Measurements from ENCODE around the gene DYNLT1.
"Not testable (repeated sequence)": the region's sequence is repeated elsewhere in the genome, so short reads cannot be mapped to it uniquely, and the experiment has no call there.

Gene DYNLT1

DNA sequence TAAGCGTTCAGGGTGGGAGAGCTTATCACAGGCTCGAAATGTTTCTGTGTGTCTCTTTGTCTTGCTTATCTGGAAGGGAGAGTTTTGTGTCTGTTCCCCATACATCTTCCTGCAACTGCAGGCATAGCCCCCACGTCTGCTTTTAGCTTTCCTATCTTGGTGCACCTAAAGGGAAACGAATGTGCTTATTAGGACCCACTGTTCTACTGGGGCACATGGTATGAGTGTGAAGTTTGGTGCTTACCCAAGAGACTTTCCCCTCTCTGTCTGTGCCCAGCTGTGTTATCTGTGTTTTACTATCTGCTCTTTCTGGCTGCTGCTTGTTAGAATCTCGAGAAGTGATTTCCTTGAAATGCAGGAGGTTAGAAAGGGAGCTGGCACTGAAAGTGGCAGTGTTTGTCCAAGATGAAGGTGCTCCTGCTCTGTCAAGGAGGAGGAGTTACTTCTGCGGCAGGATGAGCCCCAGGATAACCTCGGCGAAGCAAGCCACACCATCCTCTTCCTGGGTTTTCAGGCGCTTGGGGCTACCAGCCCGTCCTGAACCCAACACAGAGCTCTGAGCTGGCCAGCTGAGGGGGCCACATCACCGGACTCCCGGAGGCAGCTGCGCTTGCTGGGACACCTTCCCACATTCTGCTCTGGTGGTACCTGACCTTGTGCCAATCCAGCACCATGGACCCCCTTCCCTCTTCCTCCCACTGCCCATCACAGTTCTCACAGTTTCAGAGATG lies 23.4 kb downstream of the DYNLT1 start:
- no peak for DNase-seq

DNA sequence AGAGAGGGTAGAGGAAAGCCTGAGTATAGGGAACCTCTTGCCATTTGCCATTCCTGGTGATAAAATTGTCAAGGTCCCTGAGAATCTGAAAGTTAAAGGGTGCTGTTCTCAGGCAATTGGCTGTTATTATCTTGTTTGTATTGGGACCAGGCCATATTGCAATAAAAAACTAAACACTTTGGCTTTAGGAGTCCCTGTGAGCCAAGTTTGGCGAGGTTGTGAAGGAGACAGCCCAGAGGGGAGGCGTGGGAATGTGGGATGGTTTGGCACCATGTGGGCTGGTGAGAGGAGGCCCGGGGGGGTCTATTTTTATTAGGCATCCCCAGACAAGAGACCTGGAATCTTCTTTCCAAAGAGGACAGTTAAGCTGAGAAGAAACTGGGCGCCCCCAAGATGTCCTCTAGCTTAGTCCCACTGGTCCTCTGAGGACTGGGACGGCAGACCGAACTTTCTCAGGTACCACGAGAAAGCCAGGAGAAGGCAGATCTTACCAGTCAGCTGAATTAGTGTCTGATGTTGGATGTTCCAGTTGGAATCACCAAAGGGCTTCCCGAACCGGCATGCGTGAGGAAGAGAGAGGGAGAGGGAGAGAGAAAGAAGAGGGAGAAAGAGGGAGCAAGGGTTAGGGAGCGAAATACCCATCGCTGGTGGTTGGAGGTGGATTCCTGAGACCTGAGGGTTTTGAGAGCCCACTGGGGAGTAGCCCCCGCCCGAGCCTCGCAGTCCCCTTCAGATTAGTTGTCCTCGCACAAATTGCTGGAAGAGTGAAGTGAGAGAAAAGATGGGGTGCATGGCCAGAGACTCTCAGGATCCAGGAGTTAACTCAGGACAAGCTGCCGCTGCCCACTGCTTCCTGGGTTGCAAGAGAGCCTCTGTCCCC lies 24.4 kb downstream of the DYNLT1 start:
- no peak for DNase-seq

DNA sequence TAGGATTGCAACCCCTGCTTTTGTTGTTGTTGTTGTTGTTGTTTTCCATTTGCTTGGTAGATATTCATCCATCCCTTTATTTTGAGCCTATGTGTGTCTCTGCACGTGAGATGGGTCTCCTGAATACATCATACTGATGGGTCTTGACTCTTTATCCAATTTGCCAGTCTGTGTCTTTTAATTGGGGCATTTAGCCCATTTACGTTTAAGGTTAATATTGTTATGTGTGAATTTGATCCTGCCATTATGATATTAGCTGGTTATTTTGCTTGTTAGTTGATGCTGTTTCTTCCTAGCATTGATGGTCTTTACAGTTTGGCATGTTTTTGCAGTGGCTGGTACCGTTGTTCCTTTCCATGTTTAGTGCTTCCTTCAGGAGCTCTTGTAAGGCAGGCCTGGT lies 26.3 kb downstream of the DYNLT1 start:
- not testable (repeated sequence) for DNase-seq

DNA sequence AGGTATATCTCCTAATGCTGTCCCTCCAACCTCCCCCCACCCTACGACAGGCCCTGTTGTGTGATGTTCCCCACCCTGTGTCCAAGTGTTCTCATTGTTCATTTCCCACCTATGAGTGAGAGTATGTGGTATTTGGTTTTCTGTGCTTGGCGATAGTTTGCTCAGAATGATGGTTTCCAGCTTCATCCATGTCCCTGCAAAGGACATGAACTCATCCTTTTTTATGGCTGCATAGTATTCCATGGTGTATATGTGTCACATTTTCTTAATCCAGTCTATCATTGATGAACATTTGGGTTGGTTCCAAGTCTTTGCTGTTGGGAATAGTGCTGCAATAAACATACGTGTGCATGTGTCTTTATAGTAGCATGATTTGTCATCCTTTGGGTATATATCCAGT lies 29.9 kb downstream of the DYNLT1 start:
- not testable (repeated sequence) for DNase-seq

DNA sequence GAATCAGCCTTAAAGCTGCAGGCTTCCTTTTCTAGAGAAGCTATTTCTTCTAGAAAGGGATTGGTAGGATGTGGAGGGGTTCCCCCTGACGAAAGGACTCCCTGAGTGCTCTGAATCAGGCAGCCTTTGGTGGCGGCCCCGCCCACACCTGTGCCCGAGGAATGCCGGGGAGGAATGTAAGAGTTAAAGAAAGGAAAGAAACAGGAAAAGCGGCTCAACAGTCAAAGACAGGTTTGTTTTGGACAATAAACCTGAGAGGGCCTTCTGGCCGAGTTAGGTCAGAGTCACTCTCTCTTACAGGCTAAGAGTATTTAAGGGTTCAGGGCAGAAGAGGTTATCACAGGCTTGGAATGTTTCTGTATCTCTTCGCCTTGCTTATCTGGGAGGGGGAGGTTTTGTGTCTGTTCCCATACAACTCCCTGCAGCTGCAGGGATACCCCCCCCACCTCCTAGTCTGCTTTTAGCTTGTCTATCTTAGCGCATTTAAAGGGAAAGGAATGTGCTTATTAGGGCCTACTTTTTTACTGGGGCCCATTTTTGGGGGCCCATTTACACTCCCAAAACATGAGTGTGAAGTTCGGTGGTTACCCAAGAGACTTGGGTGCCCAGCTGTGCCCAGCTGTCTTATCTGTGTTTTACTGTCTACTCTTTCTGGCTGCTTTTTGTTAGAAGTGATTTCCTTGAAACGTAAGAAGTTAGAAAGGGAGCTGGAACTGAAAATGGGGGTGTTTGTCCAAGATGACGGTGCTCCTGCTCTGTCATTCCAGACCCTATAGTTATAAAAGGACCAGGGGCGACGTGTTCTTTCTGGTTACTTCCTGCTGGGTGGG lies 32.8 kb downstream of the DYNLT1 start:
- no peak for DNase-seq

DNA sequence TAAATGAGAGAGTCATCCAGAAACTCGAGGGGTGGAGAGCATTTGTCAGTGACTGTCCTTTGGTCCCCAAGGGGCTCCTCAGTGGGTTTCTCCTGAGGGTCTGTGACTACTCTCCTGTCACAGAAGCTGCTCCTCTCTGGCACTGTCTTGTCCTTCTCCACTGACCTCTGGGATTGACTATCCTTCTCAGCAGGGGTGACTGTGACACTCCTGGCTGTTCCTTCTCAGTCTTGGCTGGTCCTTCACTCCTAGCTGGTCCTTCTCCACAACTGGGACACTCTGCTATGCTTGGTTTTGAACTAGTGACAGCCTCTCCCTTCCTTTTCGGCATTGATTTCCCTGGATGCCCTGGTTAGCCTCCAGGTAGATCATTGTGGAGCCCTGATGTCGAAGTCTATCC lies 33.5 kb downstream of the DYNLT1 start:
- DNase-seq, result no peak

DNA sequence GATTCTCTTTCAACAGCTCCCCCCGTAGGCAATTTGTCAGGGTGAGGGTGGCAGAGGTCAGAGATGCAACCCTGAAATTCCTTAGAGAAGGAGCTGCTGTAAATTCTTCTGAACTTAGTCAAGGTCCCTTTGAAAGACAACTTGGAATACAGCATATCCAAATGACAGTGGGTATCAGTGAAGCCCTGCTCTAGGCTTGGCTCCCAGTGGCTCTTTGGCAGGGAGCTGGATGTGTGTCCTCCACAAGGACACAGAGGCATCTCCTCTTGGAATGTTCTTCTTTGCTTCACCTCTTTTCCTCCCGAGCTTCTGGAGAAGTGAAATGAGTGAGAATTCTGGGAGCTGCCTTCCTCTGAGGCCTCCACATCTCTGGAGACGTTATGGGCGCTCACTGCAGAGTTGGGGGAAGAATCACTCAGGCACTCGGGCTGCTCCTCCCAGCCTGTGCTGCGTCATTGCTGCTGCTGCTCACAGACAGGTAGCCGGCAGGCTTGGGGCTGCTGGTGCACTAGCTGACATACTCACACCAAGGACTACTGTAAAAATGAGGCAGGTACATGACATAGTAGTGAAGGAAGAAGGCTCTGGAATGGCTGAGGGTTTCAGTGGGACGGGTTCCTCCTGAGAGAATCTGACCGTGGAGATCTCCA lies 34.1 kb downstream of the DYNLT1 start:
- no peak for DNase-seq

DNA sequence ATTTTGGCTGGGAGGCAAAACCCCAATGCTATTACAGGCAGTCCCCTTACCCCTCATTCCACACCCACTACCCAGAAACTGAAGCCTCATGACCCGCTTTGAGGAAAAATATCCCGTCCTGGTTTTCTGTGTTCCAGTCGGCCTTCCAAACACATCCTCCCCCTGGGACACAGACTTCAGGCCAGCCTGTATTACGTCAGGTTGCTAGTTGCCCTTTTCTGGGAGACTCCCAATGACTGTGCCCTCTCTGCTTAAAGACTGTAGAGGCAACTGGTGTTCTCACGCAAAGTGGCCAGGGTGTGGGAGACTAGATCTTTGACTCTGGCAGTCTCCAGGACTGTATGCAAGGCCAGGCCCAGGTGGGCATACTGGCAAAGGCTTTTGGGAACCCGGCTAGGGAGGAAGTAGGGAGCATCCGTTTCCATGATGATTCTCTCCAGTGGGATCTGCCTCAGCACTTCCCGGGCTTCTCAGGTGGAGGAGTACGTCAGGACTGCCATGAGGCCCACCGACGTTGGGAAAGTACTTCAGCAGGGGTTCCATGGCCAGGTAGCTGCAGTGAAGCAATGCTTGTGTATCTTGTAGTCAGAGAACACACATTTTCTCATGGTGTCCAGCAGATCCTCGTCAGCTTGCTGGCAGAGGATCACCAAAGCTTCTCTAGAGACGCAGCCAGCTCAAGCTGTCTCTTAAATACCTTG lies 34.9 kb downstream of the DYNLT1 start:
- DNase-seq, result no peak

DNA sequence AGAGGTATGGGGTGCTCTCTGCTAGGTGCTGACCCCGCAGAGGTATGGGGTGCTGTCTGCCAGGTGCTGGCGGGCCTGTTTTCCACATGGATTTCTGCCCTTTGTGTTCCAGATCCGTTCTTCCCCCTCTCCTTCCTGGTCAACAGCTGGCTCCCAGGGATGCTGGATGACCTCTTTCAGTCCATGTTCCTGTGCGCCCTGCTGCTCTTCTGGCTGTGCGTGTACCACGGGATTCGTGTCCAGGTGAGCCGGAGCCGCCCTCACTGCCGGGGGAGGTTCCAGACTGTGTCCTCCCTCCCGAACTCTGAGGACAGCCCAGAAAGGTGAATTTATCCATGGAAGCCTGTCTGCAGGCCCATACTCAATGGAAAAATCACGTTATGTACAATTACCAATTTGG lies 36.3 kb downstream of the DYNLT1 start:
- no peak for DNase-seq

DNA sequence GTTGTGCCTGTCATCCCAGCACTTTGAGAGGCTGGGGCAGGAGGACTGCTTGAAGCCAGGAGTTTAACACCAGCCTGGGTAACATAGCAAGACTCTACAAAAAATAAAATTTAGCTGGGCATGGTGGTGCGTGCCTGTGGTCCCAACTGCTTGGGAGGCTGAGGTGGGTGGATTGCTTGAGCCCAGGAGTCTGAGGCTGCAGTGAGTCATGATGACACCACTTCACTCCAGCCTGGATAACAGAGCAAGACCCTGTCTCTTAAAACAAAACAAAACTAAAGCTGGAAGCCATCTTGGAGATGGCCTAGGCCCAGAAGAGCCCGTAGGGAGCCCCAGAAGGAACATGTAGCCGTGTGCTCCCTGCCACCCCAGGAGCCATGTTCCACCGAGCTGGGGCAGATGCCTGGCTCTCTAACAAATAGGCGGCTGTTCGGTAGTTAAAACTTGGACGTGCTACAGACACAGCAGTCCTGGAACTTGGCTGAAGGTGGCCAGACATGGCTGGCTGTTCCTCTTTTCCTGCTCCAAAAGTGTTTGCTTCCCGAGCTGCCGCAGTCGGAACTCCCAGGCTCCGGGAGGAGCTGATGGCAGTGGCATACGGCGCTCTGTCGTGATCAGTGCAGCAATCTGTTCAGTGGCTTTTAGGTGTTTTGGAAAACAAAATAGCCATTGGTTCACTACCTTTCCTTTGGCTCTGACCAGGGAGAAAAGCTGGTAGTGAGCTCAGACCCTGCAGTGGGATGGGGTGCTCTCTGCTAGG lies 37.0 kb downstream of the DYNLT1 start:
- DNase-seq, result no peak

DNA sequence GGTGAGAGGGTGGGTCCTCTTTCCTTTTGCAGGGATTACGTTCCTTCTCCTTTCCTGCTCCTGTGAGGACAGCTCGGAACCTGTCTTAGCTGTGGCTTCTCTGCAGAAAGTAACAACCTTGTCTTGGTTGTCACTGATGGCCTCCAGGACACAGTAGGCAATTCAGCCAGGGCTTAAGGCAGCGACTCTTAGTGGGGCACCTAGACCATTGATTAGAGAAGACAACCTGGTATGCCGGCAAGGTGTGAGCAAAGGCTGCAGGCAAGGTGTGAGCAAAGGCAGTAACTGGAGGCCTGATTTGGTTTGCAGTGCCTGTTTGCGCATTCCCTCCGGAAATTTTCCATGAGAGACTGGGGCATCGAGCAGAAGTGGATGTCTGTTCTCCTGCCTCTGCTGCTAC lies 37.6 kb downstream of the DYNLT1 start:
- DNase-seq, result no peak

DNA sequence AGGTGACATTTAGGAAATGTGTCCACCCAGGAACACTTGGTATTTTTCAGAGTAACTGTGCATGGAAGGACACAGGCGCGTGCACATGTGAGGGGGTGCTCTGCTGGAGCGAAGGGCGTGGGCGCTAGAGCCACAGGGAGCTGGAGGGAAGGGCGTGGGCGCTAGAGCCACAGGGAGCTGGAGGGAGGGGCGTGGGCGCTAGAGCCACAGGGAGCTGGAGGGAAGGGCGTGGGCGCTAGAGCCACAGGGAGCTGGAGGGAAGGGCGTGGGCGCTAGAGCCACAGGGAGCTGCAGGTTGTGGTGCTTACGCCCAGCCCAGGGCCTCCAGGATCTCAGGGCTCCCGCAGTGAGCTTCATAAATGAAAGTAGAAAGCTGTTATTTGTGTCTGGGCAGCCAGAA lies 38.5 kb downstream of the DYNLT1 start:
- not testable (repeated sequence) for DNase-seq

DNA sequence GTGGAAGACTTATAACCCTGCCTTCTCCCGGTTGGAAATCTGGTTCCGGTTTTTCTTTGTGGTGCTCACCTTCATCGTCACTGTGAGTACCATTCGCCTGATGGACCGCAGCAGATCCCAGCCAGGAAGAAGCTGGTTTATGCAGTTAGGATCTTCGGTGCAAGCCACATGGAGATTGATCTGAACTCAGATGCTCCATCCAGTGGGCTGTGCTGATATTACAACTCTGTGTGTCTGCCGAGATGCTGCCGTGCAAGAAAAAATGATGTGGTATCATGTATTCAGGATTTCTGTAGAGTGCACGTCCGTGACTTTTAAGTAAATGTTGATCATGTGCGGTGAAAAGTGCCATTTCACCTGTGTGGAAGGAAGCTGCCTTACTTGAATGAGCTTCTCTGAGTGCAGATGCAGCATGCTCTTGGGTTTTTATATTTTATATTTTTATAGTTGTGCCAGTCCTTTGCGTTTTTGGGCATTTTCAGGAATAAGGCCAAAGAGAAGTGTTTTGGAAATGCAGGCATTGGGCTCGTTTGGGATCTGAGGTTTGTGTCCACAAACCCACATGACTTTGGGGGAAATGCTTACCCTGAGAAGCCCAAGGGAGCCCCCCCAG lies 39.2 kb downstream of the DYNLT1 start:
- DNase-seq, result peak; percentile 31

DNA sequence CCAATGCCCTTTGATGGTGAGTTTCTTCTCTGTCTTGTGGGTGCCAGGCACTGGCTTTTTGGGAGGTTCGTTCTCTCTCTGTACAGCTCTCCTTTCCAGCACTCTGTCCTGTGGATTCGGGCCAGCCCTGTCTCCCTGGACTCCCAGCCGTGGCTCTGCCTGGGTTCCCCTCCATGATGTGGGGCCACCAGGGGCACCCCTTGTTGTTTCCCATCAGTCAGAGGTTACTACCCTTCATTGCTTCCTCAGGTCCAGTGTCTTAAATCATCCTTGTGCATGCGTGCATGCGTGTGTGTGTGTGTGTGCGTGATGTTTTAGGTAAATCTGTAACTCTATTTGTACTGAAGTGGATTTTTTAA lies 40.5 kb downstream of the DYNLT1 start:
- no peak for DNase-seq

DNA sequence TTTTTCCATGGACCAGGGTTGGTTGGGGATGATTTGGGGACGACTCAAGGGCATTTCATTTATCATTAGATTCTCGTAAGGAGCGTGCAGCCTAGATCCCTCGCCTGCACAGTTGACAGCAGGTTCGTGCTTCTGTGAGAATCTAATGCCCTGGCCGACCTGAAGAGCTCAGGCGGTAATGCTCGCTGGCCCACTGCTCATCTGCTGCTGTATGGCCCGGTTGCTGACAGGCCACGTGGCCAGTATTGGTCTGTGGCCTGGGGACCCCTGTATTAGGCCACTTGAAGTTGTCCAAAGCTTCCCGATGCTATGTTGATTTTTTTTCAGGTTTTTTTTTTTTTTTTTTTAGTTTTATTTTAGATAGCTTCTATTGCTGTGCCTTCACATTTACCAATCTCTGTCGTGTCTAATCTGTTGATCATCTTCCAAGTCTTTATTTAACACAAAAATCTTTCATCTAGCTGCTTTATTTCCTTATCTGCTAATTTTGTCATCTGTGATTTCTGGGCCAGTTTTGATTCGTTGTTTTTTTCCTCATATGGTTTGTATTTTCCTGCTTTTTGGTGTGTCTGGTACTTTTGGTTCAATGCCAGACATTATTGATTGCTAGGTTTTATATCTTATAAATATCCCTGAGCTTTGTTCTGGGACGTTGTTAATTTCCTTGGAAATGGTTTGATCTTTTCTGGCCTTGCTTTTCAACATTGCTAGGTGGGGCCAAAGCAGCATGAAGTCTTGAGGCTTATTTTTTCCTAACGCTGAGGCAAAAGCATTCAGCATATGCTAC lies 41.1 kb downstream of the DYNLT1 start:
- no peak for DNase-seq

DNA sequence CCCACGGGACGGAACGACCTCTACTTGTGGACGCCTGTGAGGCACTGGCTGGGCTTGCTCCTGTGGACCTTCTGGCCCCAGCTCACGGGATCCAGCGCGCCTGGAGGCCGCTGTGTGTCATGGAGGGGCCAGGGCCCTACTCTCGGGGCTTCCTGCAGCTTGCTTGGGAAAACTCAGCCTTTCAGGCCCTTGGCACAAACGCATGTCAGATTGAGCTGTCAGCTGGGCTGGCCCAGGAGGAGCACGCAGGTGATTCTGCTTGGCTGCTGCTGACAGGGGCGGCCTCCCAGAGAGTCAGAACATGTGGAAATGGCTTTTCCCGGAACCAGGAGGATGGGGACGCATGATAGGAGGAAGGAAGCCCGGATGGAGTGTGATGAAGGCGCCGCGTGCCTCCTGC lies 44.9 kb downstream of the DYNLT1 start:
- DNase-seq, result no peak

DNA sequence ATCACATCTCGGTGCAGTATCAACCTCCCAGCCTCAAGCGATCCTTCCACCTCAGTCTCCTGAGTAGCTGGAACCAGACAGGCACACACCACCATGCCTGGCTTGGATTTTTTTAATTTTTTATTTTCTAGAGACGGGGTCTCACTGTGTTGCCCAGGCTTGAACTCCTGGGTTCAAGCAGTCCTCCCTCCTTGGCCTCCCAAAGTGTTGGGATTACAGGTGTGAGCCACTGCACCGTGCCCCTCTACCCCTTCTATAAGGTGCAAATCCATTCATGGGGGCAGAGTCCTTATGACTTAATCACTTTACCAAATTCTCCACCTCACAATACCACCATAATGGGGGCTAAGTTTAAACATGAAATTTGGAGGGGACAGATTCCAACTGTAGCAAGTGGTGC lies 47.0 kb downstream of the DYNLT1 start:
- DNase-seq, result no peak

DNA sequence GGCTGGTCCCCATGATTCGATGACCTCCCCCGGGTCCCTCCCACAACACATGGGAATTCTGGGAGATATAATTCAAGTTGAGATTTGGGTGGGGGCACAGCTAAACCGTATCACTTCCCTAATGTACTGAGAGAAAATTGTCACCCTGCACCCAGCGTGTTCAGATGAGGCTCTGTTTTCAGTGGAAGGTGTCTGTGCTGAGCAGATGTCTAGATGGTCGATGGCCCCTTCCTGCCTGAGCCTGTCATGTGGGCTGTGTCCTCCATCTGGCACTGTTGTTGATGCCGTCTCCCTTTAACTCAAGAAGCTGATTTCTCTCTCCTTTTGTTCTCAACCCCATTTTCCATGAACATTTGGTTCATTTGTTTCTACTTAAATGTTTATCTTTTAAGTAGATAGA lies 47.7 kb downstream of the DYNLT1 start:
- DNase-seq, result no peak

DNA sequence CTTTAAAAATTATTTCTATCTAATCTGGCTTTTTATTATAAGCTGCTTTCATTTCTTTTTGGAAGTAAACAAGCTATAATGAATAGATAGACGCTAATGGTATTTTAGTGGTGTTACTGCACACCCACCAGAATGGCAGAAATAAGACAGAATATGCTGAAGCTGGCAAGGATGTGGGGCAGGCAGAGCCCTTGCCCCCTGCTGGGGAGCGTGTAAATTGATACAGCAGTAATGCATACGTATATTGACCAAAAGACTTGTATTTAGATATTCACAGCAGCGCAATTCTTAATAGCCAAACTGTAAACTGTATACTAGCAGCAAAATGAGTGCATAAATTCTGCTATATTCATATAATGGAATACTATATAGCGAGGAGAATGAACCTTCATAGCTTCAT lies 49.3 kb downstream of the DYNLT1 start:
- no peak for DNase-seq

DNA sequence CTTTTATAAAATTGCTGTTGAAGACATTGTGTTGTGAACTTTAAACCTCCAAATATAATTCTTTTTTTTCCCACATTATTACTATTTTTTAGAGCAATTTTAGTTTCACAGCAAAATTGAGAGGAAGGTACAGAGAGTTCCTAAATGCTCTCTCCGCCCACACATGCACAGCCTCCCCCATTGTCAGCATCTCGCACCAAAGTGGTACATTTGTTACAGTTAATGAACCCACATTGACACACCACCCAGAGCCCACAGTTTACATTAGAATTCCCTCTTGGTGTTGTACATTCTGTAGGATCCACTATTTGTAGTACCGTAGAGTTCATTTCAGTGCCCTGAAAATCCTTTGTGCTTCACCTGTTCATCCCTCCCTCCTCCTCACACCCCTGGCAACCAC lies 50.9 kb downstream of the DYNLT1 start:
- no peak for DNase-seq
